HAP-1 (cell line): ENCODE measurements around the gene OBSL1.
A peak's percentile ranks its signal among the peaks of the same experiment; 100 is the strongest.

Source experiments
- DNase-seq, 2 experiments: peaks; one replicate each; pipeline ENCODE4 v3.0.0-alpha.2; 2016 to 2020; ENCODE audit warnings: low spot score in 2 of 2
- H3K27me3 ChIP-seq: fragments of 250-450 bp; sonication (Bioruptor Pico); 2 replicates; pipeline ENCODE4 v1.5.1; 2020; ENCODE audit warnings: low read depth, mild to moderate bottlenecking, moderate library complexity
- H3K36me3 ChIP-seq: fragments of 250-450 bp; sonication (Bioruptor Pico); replicated peaks from 2 replicates; pipeline ENCODE4 v1.5.1; 2020; ENCODE audit warnings: mild to moderate bottlenecking
- H3K4me1 ChIP-seq: fragments of 250-450 bp; sonication (Bioruptor Pico); 2 replicates; pipeline ENCODE4 v1.5.1; 2020; ENCODE audit warnings: mild to moderate bottlenecking
- H3K4me3 ChIP-seq: fragments of 250-450 bp; sonication (Bioruptor Pico); 2 replicates; pipeline ENCODE4 v1.5.1; 2020; ENCODE audit warnings: mild to moderate bottlenecking, moderate library complexity
- H3K9me3 ChIP-seq: fragments of 250-450 bp; sonication (Bioruptor Pico); 2 replicates; pipeline ENCODE4 v1.5.1; 2020; ENCODE audit warnings: mild to moderate bottlenecking, moderate library complexity
- in situ Hi-C: fragments of 300-500 bp; cut with MboI; formaldehyde crosslinking; loops from 3 replicates; pipeline ENCODE4 v1.14.3; 2020; ENCODE audit warnings: low sequenced_read_pairs, inconsistent platforms, mixed read lengths

OBSL1 gene

DNA sequence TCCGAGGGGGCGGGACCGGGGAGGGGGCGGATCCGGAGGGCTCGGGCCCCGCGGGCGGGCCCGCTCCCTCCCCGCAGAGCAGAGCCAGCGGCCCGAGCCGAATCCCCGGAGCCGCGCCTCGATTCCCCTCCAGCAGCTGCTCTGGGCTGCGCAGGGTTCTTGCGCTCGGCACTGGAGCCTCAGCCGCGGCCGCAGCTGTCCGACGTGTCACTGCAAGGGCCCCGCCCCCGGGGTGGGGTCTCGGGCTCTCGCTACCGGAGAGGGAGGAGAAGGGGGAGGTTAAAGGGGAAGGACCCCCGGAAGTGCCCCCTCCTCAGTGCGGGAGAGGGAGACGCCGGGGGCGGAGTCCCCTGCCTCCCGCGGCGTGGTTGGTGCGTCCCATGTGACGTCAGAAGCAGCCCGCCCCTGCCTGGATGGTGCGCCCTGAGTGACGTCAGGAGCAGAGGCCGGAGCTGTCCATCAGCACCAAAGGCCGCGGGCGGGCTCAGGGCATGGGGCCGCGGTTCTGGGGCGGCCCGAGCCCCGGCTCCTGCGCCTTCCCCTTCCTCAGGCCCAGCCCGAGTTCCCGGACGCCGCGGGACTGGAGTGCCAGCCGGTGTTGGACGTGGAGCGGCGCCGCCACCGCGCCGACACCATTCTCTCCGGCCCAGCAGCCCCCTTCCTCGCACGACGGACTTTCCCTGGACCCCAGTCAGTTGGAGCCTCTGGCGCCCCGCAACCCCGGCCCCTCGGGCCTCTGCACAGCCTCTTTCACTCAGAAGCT is 27.6 kb downstream of the OBSL1 start, which contains the start of the genes CHPF and TMEM198:
Gene CHPF, minus strand, starts transcription at position 214 of the 763 bp plus-strand sequence. CDS start 271 bp downstream, outside the sequence.
Gene TMEM198, plus strand, starts transcription at position 433 of the 763 bp plus-strand sequence. CDS start 700 bp downstream, outside the sequence.
- peaks cover 8% of the 10 kb centered on the region; the same call in 1 of the 2 replicates for H3K4me1 ChIP-seq
- in situ Hi-C loops, result loop anchor here (5.0 kb wide), 1 partner anchor 99 kb away; no protein-coding TSS in a partner anchor
- H3K4me3 ChIP-seq, result peak within 1 kb of the TSS; percentile 67

DNA sequence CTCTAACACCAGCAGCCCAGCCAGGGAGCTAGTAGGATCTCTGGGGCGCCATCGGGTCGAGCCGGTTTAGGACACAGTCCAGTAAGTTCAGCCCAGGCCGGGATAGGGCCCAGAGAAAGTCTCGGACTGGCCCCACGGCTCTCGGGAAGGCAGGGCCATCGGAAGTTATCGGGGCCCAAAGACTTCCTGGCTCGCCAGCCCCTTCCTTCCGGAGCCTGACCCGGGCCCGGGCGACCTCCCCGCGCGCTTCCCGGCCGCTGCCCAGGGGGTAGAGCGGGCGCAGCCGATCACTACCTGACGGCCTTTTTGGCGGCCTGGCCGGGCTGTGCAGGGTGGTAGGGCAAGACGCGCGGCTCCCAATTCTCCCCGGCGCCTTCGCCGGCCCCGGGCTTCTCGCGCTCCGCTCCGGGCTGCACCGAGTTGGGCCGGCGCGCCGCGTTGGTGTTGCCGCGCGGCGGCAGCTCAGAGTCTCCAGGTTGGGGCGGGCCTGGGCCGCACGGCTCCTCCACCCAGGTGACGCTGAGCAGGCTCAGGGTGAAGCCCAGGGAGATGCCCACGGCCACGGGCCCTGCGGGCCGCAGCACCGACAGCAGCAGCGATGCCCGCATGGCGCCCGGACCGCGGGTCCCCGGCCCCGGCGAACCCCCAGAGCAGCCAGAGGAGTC is 28.3 kb downstream of the OBSL1 start:
- in situ Hi-C loops, result loop anchor here (5.0 kb wide), 1 partner anchor 99 kb away; no protein-coding TSS in a partner anchor
- DNase-seq, result peak in 1 of 2 experiments; percentile 61
- Histone ChIP-seq H3K4me1 (peaks cover 8% of the 10 kb centered on the region; the same call in 1 of the 2 replicates), H3K36me3 (peaks cover 19% of the 10 kb centered on the region), H3K4me3 (peak overlapping the region; percentile 67), H3K9me3 (no peaks in the 10 kb centered on the region), H3K27me3 (no peaks in the 10 kb centered on the region)

More for the DNA sequence above, 27.6 kb downstream of the OBSL1 start, which contains the start of the genes CHPF and TMEM198:
- DNase-seq, result peak; percentile 97 to 99
- Histone ChIP-seq H3K9me3 (no peaks in the 10 kb centered on the region), H3K27me3 (no peaks in the 10 kb centered on the region), H3K36me3 (peaks cover 19% of the 10 kb centered on the region)

DNA sequence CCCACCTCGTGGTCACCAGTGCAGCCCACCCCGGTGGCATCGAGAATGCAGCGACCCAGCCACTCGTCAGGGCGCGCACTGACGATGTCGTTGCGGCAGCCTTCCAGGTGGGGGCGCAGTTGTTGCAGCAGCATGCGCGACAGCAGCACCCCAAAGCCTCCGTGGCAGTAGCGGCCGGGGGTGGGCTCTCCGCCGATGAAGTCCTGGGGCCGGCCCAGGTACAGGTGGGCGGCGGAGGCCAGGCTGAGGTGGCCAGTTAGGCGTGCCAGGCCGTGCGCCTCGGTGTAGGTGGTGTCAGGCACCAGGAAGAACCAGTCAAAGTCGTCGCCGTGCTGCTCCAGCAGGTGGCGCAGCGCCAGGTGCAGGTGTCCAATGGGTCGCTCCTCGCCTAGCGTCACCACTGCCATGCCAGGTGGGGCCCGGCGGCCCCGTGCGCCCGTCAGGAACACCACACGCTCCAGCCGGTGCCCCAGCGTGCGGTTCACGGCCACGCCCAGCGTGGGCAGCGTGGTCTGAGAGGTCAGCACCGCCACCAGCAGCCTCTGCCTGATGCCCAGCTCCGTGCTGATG is 29.6 kb downstream of the OBSL1 start:
- DNase-seq, result peak; percentile 56 to 91
- in situ Hi-C loops, result loop anchor here (5.0 kb wide), 1 partner anchor 101 kb away; no protein-coding TSS in a partner anchor
- Histone ChIP-seq H3K36me3 (peaks cover 19% of the 10 kb centered on the region), H3K27me3 (no peaks in the 10 kb centered on the region), H3K4me3 (peak overlapping the region; percentile 67), H3K4me1 (peaks cover 8% of the 10 kb centered on the region; the same call in 1 of the 2 replicates), H3K9me3 (no peaks in the 10 kb centered on the region)

DNA sequence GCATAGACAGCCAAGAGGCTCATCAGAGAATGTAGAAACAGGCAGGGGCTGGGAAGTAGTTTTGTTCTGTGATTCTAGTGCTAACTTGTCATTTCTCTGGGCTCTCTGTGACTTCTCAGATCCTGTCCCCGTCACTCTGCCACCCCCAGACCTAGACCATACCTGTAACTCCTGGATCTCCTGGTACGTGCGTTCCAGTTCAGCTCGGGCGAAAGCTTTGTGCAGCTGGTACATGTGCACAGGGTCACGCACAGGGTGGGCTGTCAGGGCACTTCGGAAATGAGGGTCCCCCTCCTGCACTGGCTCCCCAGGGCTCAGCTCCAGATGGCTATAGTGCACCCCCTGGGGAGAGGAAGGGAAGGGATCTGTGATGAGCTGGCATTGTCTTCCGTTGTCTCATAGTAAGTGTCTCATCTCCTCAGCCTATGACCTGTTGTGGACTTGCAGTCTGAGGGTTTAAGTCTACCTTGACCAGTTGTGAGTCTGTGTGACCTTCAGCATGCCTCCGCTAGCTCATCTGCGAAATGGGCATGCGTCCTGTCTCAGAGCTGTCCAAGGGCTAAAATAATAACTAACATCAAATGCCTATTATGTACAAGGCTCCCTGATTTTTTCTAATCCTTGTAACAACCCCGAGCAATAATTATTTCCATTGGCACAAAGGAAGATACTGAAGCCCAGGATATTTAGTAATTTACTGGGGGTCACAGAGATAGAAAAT is 30.4 kb downstream of the OBSL1 start:
- H3K9me3 ChIP-seq, result no peaks in the 10 kb centered on the region
- H3K4me1 ChIP-seq, result peaks cover 8% of the 10 kb centered on the region; the same call in 1 of the 2 replicates
- peaks cover 19% of the 10 kb centered on the region for H3K36me3 ChIP-seq
- in situ Hi-C loops, result loop anchor here (5.0 kb wide), 1 partner anchor 101 kb away; no protein-coding TSS in a partner anchor
- no peak for DNase-seq
- H3K4me3 ChIP-seq, result no peak overlapping the region
- H3K27me3 ChIP-seq, result no peaks in the 10 kb centered on the region

DNA sequence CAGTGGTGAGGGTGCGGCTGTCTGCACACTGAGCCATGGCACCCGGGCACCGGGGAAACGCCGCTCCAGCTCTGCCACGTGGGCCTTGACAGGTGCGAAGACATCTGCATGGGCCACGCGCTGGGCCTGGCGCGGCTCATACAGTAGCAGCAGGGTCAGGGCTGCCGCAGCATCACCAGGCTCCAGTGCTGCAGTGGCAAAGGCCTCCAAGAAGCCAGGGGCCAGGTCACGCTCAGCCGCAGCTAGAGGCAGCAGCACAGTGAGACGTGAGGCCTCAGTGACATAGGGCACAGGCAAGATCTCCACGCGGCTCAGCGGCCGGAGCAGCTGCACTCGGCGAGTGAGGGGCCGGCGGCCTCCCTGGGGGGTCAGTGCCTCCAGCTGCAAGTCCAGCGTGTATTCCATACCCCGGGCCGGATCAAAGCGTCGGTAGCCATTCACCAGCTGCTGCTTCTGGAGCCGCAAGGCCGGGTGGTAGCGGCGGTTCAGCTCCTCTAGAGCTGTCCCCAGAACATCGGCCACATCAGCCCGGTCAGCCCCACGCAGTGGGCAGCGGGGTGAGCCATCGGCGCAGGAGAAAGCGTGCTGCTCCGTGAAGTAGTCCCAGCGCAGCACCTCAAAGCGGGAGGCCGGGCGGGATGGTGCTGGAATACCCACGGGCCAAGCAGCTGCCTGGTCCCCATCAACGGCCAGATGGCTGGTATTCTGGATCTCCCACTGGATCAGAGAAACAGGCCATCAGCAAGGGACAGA is 31.2 kb downstream of the OBSL1 start:
- H3K4me1 ChIP-seq, result peaks cover 8% of the 10 kb centered on the region; the same call in 1 of the 2 replicates
- H3K4me3 ChIP-seq, result no peak overlapping the region
- H3K36me3 ChIP-seq, result peaks cover 19% of the 10 kb centered on the region
- in situ Hi-C loops, result loop anchor here (5.0 kb wide), 1 partner anchor 102 kb away; no protein-coding TSS in a partner anchor
- H3K27me3 ChIP-seq, result no peaks in the 10 kb centered on the region
- H3K9me3 ChIP-seq, result no peaks in the 10 kb centered on the region
- DNase-seq, result no peak

DNA sequence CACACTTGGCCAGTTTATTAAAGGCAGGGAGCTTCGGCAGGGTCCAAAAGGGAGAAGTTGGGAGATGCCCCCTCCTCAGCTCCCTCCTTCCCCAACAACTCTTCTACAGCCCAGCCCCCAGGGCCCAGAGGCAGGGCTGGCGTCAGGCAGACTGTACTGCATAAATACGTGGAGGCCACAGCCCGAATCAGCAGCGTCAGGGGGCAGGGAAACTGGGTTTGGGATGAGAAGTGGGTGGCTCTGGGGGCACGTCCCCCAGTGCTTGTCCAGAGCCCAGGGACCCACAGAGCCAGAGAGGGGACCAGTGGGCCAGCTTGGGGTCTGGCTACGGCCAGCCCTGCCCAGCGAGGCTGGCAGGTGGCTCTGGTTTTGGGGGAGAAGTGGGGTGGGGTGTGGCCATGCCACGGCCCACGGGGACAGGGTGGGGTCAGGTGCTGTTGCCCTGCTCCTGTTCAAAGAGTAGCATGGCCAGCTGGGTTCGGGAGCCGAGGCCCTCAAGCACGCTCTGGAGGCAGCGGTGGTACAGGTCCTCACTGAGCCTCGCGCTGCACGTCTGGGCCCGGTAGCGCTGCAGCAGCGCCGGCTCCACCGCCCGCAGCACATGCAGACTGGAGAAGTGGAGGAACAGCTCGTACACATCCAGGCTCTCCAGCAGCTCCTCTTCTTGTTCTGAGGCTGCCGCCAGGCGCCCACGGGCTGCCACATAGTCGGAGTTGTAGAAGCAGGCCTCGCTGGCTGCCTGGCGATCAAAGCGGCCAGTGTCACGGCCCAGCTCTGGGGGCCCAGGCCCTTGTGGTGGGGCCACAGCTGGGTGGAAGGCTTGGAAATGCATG is 32.2 kb downstream of the OBSL1 start:
- in situ Hi-C loops, result no loop called here
- peaks cover 2% of the 10 kb centered on the region; the same call in 1 of the 2 replicates for H3K27me3 ChIP-seq
- peaks cover 8% of the 10 kb centered on the region; the same call in 1 of the 2 replicates for H3K4me1 ChIP-seq
- H3K9me3 ChIP-seq, result no peaks in the 10 kb centered on the region
- peaks cover 19% of the 10 kb centered on the region for H3K36me3 ChIP-seq
- H3K4me3 ChIP-seq, result no peak overlapping the region
- DNase-seq, result no peak

DNA sequence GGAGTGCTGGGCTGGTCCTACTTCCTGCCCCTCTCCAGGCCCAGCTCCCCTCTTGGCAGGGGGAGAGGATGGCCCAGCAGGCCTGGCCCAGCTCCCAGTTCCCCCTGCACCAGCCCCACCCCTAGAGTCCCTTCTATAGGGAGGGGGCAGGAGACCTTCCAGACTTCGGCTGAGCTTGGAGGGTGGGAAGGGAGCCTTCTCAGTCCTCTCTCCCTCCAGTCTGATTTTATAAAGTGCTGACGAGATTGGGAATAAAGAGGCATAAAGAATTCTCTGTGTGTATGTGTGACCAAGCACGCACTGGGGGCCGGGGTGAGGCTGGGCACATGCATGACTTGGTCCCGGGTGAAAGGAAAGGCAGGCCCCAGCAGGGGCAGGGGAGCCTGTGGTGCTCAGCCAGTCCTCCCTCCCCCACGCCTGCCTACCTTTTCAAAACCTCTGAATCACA is 32.8 kb downstream of the OBSL1 start:
- no peak overlapping the region for H3K4me3 ChIP-seq
- in situ Hi-C loops, result no loop called here
- peaks cover 8% of the 10 kb centered on the region; the same call in 1 of the 2 replicates for H3K4me1 ChIP-seq

DNA sequence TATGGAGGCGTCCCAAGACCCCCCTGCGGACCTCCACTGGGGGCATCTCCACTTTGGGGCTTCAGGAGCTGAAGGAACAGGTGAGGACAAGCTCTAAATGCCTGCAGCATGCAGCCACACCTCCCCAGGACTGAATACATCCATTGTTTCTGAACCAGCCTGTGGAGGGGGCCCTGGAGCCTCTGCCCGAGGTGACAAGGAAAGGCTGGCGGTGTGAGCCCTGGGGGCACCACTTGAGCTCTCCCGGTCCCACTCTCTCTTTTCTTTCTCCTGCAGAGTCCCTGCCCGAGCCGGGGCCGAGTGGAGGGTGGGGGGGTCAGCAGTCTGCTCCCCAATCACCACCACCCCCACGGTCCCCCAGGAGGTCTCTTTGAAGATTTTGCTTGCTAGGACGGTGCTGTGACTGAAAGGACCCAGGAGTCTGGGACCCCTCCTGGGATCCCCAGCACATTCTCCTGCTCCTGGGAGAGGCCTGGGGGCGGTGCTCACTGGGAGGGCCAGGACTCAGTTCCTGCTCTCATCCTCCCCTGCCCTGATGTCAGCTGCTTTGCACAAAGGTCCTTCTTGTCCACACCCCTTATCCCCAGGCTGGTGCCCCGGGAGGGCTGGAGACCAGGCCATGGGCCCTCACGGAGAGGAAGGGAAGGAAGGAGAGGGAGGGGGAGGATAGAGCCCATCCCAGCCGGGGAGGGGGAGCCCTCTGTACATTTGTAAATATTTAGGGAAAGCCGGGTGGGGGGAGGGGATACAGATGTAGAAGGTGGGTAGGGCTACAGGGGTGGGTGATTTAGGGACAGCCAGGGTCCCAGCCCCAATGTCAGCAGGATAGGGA is 33.5 kb downstream of the OBSL1 start:
- peaks cover 8% of the 10 kb centered on the region; the same call in 1 of the 2 replicates for H3K4me1 ChIP-seq
- in situ Hi-C loops, result no loop called here
- no peak for DNase-seq
- H3K27me3 ChIP-seq, result peaks cover 4% of the 10 kb centered on the region
- peaks cover 19% of the 10 kb centered on the region for H3K36me3 ChIP-seq
- H3K4me3 ChIP-seq, result no peak overlapping the region
- no peaks in the 10 kb centered on the region for H3K9me3 ChIP-seq

More for the DNA sequence above, 32.8 kb downstream of the OBSL1 start:
- no peak for DNase-seq
- Histone ChIP-seq H3K9me3 (no peaks in the 10 kb centered on the region), H3K36me3 (peaks cover 19% of the 10 kb centered on the region), H3K27me3 (peaks cover 2% of the 10 kb centered on the region; the same call in 1 of the 2 replicates)

DNA sequence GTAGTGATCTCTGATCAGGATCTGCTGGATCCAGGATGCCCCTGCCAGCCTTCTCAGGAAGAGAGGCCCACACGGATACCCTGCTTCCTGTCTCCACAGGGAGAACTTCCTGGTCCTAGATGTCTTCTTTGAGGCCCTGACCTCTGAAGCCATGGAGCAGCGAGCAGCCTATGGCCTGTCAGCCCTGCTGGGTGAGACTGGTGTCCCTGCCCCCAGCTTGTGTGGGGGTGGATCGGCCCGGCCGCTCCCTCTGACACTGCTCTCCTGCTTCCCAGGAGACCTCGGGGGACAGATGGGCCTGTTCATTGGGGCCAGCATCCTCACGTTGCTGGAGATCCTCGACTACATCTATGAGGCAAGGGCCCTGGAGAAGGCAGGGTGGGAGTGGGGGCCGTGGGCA is 34.4 kb downstream of the OBSL1 start:
- in situ Hi-C loops, result no loop called here
- DNase-seq, result no peak
- Histone ChIP-seq H3K4me3 (no peak overlapping the region), H3K4me1 (peaks cover 2% of the 10 kb centered on the region; the same call in 1 of the 2 replicates), H3K9me3 (no peaks in the 10 kb centered on the region), H3K27me3 (peaks cover 13% of the 10 kb centered on the region), H3K36me3 (peaks cover 19% of the 10 kb centered on the region)

DNA sequence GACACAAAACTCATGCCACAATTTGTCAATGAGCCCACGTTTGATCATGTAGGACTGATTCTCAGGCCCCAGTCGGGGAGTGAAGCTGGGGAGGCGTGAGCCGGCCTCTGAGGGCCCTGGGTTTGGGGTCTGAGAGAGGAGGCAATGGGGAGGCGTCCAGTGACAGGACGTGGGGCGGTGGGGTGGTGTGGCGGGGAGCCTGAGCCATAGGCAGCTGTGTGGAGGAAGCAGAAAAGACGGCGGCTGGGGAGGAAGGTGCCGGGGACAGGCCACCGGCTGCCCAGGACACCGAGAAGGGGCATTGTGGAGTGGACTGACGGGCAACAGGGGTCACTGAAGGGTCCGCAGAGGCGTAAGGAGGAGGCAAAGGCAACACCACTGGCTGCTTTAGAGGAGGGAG is 34.9 kb downstream of the OBSL1 start:
- Histone ChIP-seq H3K9me3 (no peaks in the 10 kb centered on the region), H3K27me3 (peaks cover 18% of the 10 kb centered on the region), H3K36me3 (peaks cover 15% of the 10 kb centered on the region), H3K4me1 (no peaks in the 10 kb centered on the region; the same call in 1 of the 2 replicates), H3K4me3 (no peak overlapping the region)
- in situ Hi-C loops, result no loop called here
- no peak for DNase-seq
